GM18520 (cell line): ENCODE data around the gene LCNL1.

Source experiments
- ATAC-seq: cut with Tn5 transposase; IDR thresholded peaks from one replicate; pipeline ENCODE4 v1.9.1; 2021; ENCODE audit not compliant: unreplicated experiment

Gene LCNL1

DNA sequence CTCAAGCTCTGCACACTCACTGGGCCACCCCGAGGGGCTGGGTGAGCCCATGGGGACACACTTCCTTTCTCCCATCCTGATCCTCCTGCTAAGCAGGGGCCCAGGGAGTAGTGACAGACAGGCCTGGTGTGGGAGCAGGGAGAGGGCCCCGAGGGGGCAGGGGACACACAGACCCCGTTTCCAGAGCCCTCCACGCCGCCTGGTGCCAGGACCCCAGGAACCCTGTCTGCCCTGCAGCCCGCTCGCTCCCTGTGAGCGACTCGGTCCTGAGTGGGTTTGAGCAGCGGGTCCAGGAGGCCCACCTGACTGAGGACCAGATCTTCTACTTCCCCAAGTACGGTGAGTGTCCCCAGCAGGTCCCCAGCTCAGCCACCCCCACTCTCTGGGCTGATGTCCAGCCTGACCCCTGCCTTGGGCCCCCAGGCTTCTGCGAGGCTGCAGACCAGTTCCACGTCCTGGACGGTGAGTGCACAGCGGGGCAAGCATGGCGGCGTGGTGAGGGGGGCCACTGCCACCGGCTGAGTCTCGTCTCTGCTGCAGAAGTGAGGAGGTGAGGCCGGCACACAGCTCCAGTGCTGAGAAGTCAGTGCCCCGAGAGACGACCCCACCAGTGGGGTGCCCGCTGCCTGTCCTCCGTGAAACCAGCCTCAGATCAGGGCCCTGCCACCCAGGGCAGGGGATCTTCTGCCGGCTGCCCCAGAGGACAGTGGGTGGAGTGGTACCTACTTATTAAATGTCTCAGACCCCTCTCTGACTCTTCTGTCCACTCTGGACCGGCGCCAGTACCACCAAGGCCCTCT lies 36.4 kb upstream of the LCNL1 start:
- ATAC-seq = no peak

DNA sequence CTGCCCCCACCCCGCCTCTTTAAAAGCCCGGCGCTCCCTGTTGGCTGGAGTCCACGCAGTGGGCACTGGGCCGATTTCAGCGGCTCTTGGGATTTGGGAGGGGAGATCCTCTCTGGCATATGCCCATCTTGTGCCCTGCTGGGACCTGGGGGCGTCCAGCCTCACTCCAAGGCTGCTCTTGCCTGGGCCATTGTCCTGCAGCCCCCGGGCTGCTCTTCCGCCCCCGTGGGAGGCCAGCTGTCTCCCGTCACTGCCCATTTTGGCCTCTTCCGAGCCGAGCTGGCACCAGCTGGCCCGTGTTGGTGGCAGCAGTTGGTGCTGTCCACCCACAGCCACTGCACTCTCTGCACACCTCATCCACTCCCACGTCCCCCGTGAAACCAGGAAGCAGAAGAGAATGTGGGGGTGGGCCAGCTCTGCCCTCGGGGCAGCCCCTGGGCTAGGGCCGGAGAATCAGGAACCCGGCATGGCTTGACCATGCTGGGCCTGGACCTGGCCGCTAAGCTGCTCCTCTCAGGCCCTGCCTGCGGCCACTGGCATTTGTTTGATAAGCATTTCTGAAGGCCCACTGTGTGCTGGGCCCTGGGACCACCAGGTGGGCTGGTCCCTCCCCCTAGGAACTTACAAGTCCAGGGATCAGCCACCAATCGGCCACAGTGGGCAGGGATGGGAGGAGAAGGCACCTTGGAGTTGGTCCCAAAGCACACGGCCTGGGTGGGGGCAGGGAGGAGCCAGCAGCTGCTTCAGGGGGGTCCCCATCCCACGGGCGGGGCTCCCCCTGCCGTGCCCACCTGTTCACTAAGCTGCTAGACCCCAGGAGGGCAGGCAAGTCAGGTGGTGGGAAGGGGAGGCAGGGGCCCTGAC lies 35.5 kb upstream of the LCNL1 start:
- no peak for ATAC-seq

DNA sequence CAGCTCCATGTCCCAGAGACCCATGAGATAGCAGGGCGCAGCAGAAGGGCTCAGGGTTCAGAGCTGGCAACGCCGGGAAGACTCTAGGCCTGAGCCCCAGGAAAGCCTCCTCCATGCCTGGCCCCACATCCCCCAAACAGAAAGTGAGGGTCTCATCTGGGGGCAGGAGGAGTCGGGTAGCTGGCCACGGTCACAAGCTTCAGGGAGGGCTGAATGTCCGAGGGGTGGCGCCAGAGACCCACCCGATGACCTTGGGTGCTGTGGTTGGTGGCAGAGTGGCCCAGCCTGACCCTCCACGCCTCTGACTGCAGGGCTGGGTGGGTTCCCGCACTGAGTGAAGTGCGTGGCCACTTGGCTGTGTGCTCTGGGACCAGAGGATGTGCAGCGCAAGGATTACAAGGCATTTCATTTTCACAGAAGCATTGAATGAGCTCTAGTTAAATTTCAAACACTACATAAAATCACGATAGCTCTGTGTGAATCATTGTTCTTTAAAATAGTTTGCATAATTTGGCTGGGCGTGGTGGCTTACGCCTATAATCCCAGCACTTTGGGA lies 34.8 kb upstream of the LCNL1 start:
- ATAC-seq = no peak

DNA sequence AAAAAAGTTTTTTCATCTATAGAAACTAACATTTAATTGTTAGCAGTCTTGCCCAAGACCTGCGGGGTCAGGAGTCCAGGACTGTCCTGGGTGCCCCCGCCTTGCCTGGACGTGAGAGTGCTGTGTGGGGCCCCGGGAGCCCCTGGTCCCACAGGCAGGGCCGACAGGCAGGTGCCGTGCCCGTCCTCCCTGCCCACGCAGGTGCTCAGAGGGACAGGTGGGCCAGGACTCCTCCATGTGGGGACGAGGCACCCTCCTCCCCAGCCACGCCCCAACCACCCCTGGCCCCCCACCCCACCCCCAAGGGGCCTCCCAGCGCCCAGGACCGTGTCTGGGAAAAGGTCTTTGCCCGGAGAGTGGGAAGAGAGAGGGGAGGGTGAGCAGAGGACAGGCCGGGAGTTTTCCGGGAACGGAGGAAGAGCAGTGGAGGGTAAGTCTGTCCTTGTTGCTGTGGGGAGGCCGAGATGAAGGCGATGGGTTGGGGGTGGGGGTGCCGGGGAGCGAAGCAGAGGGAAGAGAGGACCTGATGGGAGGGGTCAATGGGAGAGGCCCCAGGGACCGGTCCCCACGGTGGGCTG lies 33.5 kb upstream of the LCNL1 start:
- no peak for ATAC-seq

DNA sequence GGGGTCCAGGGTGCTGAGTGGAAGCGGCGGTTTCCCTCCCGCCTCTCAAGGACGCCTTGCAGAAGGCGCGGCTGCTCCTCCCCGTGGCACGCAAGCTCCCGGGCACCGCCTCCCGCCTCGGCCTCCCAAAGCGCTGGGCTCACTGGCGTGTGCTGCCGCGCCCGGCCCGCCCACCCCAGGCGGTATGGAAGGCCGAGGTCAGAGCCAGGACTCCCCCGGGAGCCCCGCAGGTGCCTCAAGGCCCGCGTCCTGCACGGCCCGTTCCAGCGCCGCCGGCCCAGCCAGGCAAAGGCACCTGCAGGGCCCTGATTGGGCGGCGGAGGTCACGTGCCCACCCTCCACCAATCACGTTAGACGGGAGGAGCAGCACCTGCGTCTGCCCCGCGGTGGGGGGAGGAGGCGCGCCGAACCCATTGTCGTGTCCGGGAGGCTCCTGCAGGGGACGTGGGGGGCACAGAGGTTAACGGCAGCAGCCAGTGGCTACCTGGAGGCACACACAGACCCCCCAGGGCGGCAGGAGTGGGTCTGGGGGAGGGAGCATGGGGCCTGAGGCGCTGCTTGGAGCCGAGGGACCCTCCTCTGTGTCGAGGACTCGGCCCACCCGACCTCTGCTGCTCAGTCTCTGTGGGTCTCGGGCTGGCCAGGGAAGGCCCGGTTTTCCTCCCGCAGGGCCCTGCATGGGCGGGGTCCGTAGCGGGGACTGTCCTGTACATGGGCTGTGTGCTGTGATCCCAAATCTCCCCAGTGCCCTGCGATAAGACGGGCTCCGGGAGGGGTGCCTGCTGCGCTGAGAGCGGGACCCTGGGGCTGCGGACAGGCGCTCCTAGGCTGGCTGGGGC lies 32.8 kb upstream of the LCNL1 start:
- ATAC-seq = peak; percentile 76

DNA sequence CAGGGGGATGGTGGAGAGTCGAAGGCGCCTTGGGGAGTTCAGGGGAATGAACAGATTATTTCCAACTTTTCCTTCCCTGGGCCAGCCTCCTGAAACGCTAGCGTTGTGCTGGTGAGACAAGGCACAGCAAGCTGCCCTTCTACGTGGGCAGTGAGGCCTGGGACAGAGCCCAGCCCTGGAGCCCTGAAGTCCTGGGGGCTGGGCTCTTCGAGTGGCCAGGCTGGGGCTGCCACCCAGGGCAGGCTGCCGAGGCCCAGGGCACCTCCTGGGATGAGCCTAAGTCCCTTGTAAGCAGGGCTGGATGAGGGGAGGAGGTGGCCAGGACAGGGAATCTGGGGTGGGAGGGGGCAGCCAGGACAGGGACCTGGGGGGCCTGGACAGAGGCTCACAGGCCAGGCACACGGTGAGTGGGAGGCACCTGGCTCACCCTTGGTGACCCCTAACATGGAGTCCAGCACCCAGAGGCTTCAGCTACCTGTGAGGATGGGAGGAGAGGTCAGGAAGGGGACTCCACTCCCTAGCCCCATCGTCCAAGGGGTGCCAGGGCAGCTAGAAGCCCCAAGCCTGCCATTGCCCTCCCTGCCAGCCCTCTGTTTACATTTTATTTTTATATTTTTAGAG lies 32.0 kb upstream of the LCNL1 start:
- ATAC-seq = no peak

DNA sequence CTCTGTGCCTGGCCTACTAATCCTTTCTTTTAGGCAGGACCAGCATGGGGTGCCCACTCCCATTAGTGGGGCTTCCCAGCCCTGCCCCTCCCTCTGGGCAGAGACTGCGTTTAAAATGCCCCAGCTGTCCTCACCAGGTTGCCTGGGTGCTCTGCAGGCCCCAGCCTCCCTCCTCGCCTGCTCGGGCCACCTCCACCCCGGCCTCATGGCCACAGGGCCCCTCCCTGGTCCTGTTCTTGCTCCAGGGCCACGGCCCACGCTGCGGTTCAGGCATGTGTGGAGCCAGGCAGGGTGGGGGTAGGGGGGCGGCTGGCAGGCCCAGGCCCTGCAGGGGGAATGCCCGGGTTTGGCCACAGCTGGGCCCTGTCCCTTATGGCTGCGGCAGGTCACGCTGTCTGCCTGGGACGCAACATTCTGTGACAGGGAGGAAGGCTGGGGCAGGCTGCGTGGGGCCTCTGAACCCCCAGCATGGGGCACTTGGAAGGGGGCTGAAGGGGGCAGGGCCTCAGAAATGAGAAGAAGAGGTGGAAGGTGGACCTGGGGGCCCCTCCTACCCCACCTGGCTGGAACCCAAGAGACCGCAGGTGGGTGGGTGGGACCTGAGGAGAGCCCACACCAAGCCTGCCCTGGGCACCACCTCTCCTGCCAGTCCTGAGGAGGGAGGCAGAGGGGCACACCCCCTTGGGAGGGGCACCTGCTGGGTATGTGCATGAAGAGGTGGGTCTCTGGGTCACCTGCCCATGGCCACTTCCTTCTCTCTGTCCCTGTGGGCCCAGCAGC lies 31.1 kb upstream of the LCNL1 start, which contains the start of gene LCN12:
Gene LCN12, plus strand, starts transcription at position 733 of the 780 bp plus-strand sequence. CDS start 55 bp downstream, outside the sequence.
- no peak for ATAC-seq

DNA sequence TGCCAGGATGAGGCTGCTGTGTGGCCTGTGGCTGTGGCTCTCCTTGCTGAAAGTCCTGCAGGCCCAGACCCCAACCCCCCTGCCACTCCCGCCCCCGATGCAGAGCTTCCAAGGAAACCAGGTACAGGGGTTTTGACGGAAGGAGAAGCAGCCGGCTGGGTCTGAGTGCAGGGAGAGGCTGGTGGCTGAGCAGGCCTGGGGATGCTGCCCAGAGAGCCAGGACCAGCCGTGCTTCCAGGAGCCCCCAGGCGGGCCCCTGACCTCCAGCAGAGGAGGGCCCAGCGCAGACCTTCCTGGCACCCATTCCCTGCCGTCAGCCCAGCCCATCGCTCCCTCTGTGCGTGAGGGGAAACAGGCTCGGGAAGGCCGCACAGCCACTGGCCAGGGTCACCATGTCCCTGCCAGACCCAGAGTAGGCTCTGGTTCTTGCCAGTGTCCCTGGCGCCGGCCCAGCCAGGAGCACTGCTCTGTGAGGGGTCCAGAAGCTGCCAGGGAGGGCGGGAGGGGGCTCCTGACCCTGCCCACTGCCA lies 30.4 kb upstream of the LCNL1 start:
- no peak for ATAC-seq

DNA sequence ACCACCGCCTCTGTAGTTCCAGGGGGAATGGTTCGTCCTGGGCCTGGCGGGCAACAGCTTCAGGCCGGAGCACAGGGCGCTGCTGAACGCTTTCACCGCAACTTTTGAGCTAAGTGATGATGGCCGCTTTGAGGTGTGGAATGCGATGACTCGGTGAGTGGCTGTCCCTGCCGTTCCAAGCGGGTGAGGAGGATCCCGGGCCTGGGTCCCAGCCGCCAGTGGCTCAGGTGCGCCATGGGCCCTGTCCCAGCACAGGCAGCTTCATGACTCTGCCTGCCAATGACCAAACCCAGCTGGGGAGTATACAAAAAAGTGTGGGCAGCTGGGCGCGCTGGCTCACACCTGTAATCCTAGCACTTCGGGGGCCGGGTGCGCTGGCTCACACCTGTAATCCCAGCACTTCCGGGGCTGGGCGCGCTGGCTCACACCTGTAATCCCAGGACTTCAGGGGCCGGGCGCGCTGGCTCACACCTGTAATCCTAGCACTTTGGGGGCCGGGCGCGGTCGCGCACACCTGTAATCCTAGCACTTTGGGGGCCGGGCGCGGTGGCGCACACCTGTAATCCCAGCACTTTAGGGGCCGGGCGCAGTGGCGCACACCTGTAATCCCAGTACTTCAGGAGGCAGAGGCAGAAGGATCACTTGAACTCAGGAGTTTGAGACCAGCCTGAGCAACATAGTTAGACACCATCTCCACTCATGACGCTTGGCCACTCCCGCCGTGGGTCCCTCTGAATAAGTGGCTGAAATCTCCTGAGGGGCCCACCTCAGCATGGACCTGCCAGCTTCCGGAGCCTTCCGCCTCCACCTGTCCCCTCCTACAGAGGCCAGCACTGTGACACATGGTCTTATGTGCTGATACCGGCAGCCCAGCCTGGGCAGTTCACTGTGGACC lies 29.7 kb upstream of the LCNL1 start:
- no peak for ATAC-seq

DNA sequence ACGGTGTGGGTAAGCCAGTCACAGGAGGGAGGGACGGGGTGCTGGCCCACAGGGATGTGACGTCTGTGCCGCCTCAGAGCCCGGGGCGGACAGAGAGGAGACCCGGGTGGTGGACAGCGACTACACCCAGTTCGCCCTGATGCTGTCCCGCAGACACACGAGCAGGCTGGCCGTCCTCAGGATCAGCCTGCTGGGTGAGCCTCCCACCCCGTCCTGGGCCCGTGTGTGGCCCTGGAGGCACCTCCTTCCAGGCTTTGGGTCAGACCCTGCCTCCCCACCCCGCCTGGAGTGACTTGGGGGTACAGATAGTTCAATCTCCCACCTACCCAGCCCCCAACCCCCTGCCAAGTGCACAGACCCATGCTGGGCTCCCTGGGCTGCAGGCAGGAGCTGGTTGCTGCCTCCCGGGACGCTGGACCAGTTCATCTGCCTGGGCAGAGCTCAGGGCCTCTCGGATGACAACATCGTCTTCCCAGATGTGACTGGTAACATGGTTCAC lies 29.0 kb upstream of the LCNL1 start:
- no peak for ATAC-seq

DNA sequence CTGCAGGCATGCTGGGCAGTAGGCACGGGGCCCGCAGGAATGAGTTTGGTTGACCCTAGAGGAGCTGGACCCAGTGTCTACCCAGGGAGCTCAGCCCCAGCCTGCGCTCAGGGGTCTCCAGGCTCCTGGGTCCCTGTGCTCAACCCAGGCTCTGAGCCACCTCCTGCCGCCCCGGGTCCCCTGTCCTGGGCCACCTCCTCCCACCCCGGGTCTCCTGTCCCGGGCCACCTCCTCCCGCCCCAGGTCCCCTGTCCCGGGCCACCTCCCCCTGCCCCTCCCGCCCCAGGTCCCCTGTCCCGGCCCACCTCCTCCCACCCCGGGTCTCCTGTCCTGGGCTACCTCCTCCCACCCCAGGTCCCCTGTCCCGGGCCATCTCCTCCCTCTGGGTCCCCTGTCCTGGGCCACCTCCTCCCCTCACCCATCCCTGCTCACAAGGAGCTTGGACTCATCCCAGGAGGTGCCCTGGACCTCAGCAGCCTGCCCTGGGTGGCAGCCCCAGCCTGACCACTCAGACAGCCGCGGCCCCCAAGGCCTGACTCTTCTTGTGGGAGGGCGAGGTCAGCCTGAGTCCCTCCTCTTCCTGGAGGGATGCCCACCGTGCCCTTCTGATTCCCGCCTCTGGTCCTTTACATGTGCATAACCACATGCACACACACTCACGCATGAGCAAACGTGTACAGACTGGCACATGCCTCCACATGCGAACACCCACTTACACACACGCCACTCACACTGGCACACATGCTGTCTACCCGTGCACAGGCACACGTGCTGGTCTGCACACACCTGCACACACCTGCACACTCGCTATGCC lies 28.3 kb upstream of the LCNL1 start:
- ATAC-seq = no peak

DNA sequence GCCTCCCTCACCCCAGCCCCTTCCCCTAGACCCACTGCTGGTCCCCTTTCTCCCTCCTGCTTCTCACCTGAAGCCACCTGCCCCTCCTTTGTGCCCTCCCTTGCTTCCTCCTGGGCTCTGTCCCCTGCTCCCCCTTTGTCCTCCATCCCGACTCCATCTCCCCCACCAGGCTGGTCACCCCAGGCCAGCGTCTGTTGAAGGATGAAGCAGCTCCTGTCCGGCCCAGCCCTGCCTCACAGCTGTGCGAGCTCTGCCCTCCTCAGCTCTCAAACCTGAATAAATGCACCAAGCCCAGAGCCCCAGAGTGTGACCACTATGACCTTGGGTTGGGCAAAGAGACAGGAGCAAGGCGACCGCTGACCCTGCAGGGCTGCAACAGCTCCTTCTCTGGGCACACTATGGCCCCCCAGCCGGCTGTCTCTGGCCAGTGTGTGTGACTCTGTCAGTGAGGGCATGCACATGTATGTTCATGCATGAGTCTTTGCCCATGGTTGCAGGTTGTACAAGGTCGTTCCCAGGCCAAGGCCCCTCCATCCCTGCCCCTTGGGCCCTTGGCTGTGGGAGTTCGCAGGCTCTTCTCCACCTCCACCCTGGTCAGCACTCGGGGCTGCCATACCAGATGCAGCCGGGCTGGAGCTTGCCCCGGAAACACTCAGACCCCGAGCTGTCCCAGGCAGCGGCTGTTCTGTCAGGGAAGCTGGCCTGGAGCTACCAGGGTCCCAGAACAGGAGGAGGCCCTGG lies 27.4 kb upstream of the LCNL1 start:
- no peak for ATAC-seq

DNA sequence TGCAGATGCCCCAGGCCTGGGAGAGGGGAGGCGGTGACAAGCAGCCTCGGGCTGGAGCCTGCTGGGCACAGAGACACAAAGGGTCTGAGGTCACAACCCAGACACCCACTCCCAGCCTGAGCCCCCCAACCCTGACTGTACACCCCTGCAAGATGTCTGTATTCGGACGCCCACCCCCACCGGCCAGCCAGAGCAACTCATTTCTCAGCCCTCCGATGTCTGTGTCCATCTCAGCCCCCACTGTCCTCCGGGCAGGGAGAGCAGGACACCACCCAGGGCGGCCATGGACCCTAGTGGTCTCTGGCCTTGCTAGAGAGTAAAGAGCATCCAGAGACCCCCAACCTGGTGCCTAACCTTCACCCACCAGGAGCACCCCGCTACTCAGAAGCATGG lies 26.9 kb upstream of the LCNL1 start:
- ATAC-seq = no peak

DNA sequence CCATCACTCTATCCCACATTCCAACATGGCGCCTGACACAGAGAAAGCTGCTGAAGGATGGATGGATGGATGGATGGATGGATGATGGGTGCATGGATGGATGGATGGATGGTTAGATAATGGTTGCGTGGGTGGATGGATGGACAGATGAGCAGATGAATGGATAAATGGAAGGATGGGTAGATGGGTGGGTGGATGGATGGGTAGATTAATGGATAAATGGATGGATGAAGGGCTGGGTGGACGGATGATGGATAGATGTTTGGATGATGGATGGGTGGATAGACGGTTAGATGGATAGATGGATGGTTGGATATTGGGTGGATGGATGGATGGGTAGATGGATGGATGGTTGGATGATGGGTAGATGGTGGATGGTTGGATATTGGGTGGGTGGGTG lies 26.2 kb upstream of the LCNL1 start:
- ATAC-seq = no peak

DNA sequence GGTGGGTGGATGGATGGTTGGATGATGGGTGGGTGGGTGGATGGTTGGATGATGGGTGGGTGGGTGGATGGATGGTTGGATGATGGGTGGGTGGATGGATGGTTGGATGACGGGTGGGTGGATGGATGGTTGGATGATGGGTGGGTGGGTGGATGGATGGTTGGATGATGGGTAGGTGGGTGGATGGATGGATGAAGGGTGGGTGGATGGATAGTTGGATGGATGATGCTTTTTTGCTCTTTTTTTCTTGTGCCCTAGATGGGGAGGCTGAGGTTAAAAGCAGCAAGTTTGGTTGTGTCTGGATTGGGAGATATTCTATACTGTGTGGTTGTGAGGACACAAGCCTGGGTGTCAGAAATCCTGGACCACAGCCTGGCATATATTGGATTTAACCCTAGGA lies 25.3 kb upstream of the LCNL1 start:
- ATAC-seq = no peak

DNA sequence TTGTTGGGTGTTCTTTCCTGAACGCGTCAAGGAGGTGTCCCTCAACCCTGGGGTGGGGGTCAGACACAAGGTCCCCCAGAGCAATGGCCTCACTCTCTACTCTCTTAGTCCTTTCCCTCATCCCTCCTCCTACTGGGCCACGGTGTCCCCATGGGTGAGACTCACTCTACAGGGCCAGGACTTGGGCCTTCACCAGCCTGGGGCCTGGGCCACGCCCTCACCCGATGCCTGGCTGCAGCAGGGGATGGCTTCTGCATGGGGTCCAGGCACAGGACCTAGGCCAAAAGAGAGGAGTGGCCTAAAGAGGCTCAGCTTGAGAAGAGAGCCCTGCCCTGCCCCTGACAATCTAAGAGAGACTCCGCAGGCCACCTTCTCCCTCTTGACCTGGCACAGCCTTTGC lies 24.9 kb upstream of the LCNL1 start:
- no peak for ATAC-seq
